Breast epithelium (tissue), 3 donors: ENCODE measurements around the gene UBN2.

Experiments used
- POLR2AphosphoS5 ChIP-seq, 3 donors: sonication (generic); formaldehyde crosslinking; IDR thresholded peaks; one replicate each; pipeline ENCODE4 v1.6.1; 2017; ENCODE audit warnings: antibody characterized with exemption in 3 of 3
- TF ChIP-seq, protein P1 (sequence below), 3 donors: fragments of 450-650 bp; IDR thresholded peaks; one replicate each; pipeline ENCODE4 v1.5.1; 2016 to 2017; ENCODE audit warnings: antibody characterized with exemption in 3 of 3, mild to moderate bottlenecking in 3 of 3, moderate library complexity in 3 of 3

DNA sequence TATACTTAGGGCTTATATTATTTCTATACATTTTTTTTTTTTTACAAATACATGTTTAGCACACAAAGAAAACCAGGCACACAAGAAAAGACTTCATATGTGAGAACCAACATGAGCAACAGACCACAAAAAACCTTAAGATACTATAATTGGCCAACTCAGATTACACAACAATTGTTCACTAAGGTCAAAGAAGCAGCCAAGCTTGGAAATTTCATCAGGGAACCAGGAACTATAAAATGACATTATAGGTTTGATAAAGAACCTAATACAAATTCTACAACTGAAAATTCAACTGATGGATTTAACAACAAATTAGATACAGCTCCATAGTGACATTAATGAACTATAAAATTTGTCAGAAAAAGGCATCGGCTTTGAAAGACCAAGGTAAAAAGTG lies 124.3 kb downstream of the UBN2 start:
- TF ChIP-seq, protein P1, sequence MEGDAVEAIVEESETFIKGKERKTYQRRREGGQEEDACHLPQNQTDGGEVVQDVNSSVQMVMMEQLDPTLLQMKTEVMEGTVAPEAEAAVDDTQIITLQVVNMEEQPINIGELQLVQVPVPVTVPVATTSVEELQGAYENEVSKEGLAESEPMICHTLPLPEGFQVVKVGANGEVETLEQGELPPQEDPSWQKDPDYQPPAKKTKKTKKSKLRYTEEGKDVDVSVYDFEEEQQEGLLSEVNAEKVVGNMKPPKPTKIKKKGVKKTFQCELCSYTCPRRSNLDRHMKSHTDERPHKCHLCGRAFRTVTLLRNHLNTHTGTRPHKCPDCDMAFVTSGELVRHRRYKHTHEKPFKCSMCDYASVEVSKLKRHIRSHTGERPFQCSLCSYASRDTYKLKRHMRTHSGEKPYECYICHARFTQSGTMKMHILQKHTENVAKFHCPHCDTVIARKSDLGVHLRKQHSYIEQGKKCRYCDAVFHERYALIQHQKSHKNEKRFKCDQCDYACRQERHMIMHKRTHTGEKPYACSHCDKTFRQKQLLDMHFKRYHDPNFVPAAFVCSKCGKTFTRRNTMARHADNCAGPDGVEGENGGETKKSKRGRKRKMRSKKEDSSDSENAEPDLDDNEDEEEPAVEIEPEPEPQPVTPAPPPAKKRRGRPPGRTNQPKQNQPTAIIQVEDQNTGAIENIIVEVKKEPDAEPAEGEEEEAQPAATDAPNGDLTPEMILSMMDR (IDR thresholded peaks at IDR 0.05): no peak
- TF ChIP-seq POLR2AphosphoS5 (IDR thresholded peaks at IDR 0.05): no peak
